Measurements from ENCODE around the gene MTHFR. TPM values are rescaled to one million over a fixed set of nuclear protein-coding genes. Genes with fewer than 3 reads are reported as not detected.

MTHFR gene
- total RNA-seq, 2 donors from 2014 or later: 30.3 to 81.4 TPM

- H3K4me3 ChIP-seq: peak overlapping the region; percentile 83
Observed at GRCh38 chr1:11802973-11803885, 2.5 kb downstream of the MTHFR start.

GRCh38 chr1:11802616-11802972, 3.2 kb downstream of the MTHFR start:
- Histone ChIP-seq H3K27me3 (replicated peaks; ENCODE audit: insufficient read depth) (no peaks in the 10 kb centered on the region), H3K4me3 (peak overlapping the region; percentile 83), H3K27ac (peak overlapping the region; percentile 95 to 99), H3K36me3 (peaks cover 15% of the 10 kb centered on the region), H3K9me3 (no peaks in the 10 kb centered on the region), H3K4me1 (ENCODE audit: control insufficient read depth in 1 of 2, low read depth in 2 of 2) (peaks cover 38 to 67% of the 10 kb centered on the region in 2 donors)
- TF ChIP-seq CTCF (IDR thresholded peaks at IDR 0.05): no peak
- DNase-seq (ENCODE audit: low spot score): no peak
- no peak for ATAC-seq (ENCODE audit: insufficient number of reproducible peaks, low FRiP score, low read depth)

More at GRCh38 chr1:11802973-11803885, 2.5 kb downstream of the MTHFR start:
- no peak for TF ChIP-seq CTCF (IDR thresholded peaks at IDR 0.05)
- Histone ChIP-seq H3K4me1 (ENCODE audit: control insufficient read depth in 1 of 2, low read depth in 2 of 2) (peaks cover 35 to 65% of the 10 kb centered on the region in 2 donors), H3K27ac (peak overlapping the region; percentile 95 to 99), H3K9me3 (no peaks in the 10 kb centered on the region), H3K36me3 (peaks cover 15% of the 10 kb centered on the region), H3K27me3 (replicated peaks; ENCODE audit: insufficient read depth) (no peaks in the 10 kb centered on the region)
- peak; percentile 83 for DNase-seq (ENCODE audit: low spot score)
- ATAC-seq (ENCODE audit: insufficient number of reproducible peaks, low FRiP score, low read depth): peak; percentile 44

GRCh38 chr1:11800756-11801433, 4.9 kb downstream of the MTHFR start:
- Histone ChIP-seq H3K4me3 (no peak overlapping the region), H3K27ac (no peak overlapping the region), H3K9me3 (no peaks in the 10 kb centered on the region), H3K27me3 (replicated peaks; ENCODE audit: insufficient read depth) (no peaks in the 10 kb centered on the region), H3K36me3 (peaks cover 18% of the 10 kb centered on the region), H3K4me1 (ENCODE audit: control insufficient read depth in 1 of 2, low read depth in 2 of 2) (peaks cover 35 to 71% of the 10 kb centered on the region in 2 donors)
- no peak for TF ChIP-seq CTCF (IDR thresholded peaks at IDR 0.05)
- ATAC-seq (ENCODE audit: insufficient number of reproducible peaks, low FRiP score, low read depth) (no peak), DNase-seq (ENCODE audit: low spot score) (no peak)

GRCh38 chr1:11800391-11800755, 5.4 kb downstream of the MTHFR start:
- Histone ChIP-seq H3K27me3 (replicated peaks; ENCODE audit: insufficient read depth) (no peaks in the 10 kb centered on the region), H3K36me3 (peaks cover 23% of the 10 kb centered on the region), H3K4me3 (no peak overlapping the region), H3K9me3 (no peaks in the 10 kb centered on the region), H3K27ac (peak overlapping the region in 1 of 2 donors; percentile 24), H3K4me1 (ENCODE audit: control insufficient read depth in 1 of 2, low read depth in 2 of 2) (peaks cover 35 to 76% of the 10 kb centered on the region in 2 donors)
- ATAC-seq (ENCODE audit: insufficient number of reproducible peaks, low FRiP score, low read depth): no peak
- no peak for DNase-seq (ENCODE audit: low spot score)
- no peak for TF ChIP-seq CTCF (IDR thresholded peaks at IDR 0.05)

GRCh38 chr1:11799896-11800295, 5.9 kb downstream of the MTHFR start:
- ATAC-seq (ENCODE audit: insufficient number of reproducible peaks, low FRiP score, low read depth) (no peak), DNase-seq (ENCODE audit: low spot score) (no peak)
- Histone ChIP-seq H3K27ac (peak overlapping the region in 1 of 2 donors; percentile 24), H3K9me3 (no peaks in the 10 kb centered on the region), H3K4me3 (no peak overlapping the region), H3K27me3 (replicated peaks; ENCODE audit: insufficient read depth) (no peaks in the 10 kb centered on the region), H3K4me1 (ENCODE audit: control insufficient read depth in 1 of 2, low read depth in 2 of 2) (peaks cover 34 to 74% of the 10 kb centered on the region in 2 donors), H3K36me3 (peaks cover 28% of the 10 kb centered on the region)
- TF ChIP-seq CTCF (IDR thresholded peaks at IDR 0.05): no peak

Data from thoracic aorta (tissue), 2 donors.